Central memory CD4-positive, alpha-beta T cell (primary cell): ENCODE measurements around the gene ATE1.
"Not testable (repeated sequence)": the region's sequence is repeated elsewhere in the genome, so short reads cannot be mapped to it uniquely, and the experiment has no call there.

Source experiments
- DNase-seq: peaks from one replicate; pipeline ENCODE4 v3.0.0; 2022

The ATE1 gene

DNA sequence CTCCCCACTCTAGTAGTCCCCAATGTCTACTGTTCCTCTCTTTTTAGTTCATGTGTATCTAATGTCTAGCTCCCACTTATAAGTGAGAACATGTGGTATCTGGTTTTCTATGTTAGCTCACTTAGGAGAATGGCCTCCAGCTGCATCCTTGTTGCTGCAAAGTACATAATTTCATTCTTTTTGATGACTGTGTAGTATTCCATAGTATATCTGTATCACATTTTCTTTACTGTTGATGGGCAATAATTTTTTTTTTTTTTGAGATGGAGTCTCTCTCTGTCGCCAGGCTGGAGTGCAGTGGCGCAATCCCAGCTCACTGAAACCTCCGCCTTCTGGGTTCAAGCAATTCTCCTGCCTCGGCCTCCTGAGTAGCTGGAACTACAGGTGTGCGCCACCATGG, 101.1 kb downstream of the ATE1 start:
- not testable (repeated sequence) for DNase-seq

DNA sequence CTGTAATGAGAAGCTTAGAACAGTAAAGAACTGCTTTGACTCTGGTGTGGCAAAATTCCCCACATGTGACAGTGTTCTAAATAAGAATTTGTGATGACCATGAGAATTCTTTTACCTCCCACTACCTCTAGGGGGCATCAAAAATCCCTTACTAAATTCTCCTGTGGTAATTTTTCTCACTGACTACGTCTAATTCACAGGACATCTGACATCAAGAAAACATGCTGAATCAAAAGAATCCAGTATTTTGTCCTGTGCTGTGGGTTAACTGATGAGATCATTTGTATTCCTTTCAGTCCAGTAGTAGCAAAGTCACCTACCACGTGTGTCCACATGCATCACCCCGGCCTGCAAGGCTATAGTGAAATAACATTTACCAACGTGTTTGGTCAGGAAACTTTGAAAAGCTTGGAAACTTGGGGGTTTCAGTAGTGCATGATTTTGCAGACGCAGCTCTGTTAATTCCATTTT, 103.8 kb downstream of the ATE1 start:
- peak; percentile 1 for DNase-seq

DNA sequence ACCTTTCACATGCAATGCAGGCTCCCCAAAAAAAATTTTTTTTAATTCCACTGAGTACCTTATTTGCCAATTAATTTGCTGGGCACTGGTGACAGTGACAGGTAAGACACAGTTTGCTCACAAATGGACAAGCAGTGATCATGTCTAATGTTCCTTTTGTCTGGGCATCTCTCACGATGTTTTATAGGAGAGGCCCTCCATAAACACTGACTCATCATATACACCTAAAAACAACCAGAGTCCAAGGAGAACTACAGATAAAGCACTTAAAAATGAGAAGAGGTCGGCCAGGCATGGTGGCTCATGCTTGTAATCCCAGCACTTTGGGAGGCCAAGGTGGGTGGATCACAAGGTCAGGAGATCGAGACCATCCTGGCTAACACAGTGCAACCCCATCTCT, 105.1 kb downstream of the ATE1 start:
- no peak for DNase-seq

DNA sequence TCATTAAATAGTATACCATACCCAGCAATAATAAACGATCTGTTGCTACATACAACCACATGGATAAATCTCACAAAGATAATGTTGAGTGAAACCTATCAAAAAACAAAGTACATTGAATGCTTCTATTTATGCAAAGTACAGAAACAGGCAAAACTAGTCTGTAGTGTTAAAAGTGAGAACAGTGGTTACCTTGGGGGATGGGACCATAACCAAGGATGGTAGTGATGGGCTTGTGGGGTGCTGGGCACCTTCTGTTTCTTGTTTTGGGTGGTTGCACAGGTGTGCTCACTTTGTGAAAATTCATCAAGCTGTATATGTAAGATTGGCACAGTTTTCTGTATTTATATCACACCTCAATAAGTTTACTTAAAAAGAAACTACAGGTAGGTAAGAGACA, 105.7 kb downstream of the ATE1 start:
- DNase-seq: no peak

DNA sequence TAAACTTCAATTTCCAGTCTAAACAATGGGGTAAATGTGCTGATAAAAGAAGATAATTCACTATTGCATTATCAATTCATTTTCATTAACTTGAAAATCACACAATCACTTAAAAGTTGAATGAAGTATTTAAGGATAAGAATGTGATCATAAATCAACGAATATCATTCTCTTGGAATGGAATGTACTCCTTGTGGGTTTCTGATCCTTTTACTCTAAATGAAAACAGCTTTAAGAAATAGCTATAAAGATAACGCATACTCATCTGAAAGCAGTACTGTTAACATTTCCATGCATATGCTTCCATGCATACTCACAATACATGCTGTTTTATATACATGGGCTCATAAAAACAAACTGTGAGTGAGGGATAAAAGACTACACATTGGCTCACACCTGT, 108.8 kb downstream of the ATE1 start:
- DNase-seq: no peak

DNA sequence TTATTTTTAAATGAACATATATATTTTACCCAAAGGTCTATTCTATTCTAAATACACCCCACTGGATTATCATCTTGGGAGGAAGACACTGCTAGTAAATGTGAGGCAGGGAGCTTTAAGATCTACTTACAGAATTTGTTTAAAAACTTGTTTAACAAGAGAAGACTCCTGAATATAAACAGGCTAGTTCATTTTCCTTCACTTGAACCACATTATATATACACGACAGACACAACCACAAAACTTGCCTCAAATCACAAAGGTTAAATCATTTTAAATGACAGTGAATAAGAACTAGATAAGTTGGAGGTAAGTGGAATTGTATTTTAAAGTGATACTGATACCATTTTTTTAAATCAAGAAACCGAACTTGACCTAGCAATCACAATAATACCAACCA, 109.2 kb downstream of the ATE1 start:
- no peak for DNase-seq

DNA sequence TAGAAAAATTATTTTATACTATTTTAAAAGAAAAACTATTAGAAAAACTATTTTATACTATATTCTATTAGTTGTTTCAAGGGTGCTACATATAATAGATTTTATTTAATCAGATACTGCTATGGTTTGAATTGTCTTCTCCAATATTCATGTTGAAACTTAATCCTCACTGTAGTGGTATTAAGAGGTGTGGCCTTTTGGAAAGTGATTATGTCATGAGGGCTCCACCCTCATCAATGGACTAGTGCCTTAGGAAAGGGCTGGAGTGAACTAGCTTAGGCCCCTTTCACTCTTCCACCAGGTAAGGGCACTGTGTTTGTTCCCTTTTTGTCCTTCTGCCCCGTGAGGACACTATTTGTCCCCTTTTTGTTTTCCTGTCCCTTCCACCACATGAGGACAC, 111.6 kb downstream of the ATE1 start:
- no peak for DNase-seq

DNA sequence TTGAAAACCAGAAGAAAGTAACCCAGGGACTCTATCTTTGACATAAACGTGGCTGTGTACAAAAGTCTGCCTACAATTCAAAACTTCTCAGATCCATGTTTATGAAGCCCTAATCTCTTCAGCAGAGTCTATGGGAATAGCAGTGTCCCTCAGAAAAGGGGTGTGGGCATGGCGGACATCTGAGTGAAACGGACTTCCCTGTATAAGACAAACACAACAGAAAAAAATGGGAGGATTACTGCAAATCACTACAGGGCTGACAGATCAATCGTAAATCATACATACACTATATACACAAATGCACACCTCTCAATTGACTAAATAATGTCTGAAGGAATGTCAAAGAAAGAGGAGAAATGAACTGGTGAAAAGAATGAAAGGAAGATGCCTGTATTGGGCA, 114.0 kb downstream of the ATE1 start:
- no peak for DNase-seq

DNA sequence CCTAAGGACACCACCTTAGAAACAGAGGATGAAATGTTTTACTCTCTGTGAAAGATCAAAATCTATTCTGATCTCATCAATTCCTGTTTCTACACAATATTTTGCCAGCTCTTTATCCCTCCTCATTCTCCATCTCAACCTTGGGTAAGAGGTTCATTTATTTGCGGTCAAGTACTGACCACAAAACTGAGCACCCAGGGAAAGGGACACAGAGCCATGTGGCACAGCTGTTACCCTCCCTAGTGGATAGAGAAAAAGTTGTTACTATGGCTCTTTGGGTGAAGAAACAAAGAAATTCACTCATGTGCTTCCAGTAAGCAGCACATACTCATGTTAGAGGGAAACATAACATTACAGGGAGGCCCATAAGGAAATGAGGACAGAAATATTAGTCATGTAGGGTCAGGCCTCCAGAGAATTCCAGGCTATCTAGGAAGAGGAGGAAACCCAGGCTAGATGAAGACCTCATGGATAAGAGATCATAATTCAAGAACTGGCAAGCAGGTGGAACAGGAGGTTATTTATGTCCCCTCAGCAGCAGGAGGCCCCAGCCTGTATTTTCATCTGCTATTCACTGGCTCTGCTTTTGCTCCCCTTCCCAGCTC, 114.5 kb downstream of the ATE1 start:
- DNase-seq: no peak

DNA sequence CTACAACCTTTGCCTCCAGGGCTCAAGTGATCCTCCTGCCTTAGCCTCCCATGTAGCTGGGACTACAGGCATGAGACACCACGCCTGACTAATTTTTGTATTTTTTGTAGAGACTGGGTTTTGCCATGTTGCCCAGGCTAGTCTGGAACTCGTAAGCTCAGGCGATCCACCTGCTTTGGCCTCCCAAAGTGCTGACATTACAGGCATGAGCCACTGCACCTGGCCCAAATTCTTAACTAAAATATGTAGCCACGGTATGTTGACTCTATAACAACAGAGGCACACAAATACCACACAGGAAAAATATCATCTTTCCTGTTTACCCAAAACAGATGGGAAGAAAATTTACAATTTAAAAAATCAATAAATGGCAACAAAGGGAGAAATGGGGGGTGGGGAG, 115.8 kb downstream of the ATE1 start:
- DNase-seq: no peak

DNA sequence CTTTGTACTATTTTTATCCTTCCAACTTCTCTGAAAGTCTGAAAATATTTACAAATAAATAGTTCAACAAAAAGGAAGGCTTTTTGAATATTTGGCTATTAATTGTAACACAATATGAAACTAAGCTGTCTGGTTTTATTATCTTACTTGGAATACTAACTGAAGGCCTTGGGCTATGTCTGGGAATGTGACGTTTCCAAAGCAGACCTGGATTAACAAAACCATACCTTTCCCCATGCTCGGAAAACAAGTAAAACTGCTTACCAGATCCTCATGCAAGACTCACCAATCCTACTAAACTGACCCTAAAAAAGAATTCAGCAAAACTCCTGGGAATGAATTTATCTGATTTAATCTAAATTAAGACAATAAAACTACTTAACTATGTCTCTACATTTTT, 116.4 kb downstream of the ATE1 start:
- no peak for DNase-seq

DNA sequence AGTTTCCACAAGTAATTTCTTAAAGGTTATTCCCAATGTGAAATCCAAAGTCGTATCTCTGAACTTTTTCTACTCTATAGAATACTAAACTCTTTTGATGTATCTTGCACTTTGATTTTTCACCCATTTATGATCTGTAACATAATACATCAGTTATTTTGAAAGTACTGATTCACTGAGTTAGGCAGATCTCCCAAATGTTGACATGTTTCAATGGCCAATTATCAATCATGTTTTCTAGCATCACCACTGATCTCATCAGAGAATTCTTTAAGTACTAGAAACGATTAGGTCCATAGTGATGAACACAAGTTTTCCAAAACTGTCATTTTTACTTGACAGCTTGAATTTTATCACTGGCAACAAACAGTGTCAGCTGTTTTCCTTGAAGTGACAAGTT, 119.0 kb downstream of the ATE1 start:
- DNase-seq: no peak

DNA sequence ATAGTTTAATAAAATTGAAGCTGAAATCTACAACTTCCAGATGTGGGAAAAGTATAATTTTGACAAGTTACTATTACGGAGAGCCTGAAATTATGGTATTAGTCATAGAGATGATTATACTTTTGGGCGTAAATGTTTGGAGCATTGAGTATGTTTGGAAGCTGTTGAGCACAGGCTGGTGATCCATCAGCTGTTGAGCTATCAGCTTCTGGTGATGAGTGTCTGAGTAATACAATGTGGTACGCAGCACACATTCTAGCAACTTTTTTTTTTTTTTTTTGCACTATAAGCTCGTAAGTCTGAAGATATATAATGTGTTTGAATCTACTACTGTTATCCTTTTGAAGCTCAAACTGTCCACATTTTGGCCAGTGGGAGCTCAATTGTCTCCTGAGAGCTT, 123.4 kb downstream of the ATE1 start:
- DNase-seq: no peak

DNA sequence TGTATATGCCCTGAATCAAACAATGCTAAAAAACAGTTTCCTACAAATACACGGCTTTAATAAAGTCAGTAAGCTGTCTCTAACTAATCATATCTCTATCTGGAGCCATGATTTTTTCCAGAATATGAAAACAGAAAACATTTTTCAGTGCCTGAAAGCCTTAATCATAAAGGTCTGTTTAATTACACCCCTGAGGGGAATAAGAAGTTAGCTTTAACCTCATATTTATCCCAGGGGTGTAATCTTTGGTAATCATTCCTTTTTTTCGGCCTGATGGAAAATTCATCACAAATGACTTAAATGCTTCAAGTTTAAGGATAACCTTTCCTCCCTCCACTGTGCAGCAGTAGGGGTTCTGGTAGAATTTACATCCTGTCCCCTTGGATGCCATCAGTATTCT, 124.2 kb downstream of the ATE1 start:
- no peak for DNase-seq

DNA sequence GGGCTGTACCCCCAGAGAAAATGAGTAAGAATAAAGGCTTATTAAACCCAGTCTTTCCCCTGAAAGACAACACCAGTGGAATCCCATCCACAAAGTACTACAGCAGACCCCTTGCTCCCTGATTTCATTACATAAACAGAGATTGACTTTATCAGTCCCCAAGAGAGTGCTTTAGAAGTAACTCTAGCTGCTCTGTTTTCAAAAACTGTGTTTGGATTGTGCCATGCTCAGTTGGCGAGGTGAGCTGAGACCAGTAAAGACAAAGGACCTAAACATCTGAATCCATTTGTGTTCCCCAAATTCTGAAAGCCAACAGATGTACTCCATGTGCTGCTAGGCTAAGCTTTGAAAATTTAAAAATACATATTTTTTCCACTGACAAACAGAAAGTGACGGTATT, 127.0 kb downstream of the ATE1 start:
- DNase-seq: no peak

DNA sequence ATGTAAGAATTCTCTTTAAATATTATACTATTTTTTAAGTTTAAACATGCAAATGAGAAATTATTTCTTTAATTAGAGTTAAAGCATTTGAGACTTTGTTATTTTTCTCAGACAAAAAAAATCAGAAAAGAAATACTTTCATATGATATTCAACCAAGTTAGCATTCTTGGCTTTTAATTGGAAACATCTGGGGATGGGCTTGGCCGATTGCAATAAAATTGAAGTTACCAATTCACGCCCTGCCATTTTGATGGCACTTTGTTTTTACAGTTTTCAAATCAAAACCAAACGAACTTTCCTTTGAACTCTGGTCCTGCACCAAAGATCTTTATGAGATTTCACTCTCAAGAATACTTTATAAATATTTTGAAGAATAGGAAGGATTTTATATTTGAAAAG, 127.7 kb downstream of the ATE1 start:
- no peak for DNase-seq

DNA sequence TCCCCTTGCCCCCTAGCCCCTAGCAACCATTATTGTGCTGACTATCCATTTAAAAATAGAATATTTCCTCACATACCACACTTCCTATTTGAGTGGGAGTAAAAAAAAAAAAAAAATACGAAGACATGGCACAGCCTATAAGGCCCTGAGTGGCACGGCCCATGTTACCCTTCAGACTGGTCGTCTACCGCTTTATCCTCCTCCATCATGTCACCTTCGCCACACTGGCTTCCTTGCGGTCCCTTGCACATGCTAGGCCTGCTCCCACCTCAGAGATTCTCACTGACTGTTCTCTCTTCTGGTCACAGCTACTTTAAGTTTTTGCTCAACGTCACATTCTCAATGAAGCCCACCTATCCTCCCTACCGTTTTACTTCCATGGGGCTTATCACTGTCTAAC, 130.3 kb downstream of the ATE1 start:
- no peak for DNase-seq

DNA sequence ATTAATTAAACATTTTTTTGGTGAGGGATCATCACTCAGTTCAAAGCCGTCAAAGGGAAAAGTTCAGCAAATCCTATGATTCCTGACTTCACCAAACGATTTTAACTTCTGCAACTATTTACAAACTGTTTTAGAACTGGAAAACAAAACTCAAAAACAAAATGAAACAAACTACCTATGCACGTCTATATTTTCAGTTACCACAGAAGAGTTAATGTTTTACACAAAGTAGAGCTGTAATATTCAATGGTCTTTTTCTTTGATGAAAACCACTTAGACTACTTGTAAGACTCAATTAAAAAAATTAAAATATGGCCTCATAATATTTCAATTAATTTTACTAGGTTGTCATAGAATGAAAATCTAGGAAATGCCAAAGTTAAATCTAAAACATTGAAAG, 131.5 kb downstream of the ATE1 start:
- DNase-seq: no peak

DNA sequence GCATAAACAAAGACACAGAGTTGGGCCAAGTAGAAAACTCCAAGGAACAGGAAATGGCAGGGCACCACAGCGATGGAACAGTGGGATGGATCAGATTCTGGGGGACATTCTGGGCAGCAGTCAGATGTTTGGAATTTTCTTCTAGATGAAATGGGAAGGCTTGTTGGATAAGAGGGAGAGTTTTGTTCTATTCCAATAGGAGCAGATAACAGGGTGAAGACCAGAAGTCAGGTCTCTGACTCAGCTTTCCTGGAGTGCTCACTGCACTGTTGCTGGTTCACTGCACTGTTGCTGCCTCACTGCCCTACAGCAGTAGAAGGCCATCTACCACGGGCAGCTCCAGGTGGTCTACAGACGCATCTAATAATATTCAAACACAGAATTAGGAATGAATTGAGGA, 135.6 kb downstream of the ATE1 start:
- DNase-seq: no peak

DNA sequence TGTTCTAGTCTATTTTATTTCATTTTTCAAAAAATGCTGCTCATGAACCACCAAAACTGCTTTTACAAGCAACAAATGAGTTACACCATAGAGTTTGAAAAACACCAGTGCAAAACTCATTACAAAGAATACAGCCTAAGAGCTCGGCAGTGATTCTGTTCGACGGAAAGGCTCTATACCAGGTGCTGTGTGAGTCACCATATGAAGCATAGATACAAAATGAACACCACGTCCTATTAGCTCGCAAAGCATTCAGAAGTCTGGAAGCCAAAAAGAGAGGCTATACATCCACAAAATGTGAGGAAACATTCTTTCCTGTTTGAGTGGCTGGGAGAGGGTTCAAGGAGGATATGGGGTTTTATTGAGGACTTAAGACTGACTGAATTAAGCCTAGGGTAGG, 136.1 kb downstream of the ATE1 start:
- no peak for DNase-seq

DNA sequence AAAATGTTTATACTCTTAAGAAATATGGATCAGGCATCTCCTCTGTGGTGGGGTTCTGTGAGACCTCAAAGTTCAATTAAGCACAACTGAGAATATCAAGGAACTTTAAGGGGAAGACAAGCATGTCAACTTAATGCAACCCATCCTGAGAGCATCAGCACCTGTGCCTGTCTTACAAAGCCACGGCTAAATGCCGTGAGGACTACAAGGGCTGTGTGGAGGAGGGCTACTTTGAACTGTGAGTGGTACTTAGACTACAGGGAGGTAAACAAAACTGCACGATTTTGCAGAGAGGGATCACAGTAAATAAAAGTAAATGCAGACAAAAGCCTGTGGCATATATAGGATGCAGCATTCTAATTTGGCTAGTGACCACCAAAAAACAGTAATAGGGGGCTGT, 139.1 kb downstream of the ATE1 start:
- DNase-seq: no peak

DNA sequence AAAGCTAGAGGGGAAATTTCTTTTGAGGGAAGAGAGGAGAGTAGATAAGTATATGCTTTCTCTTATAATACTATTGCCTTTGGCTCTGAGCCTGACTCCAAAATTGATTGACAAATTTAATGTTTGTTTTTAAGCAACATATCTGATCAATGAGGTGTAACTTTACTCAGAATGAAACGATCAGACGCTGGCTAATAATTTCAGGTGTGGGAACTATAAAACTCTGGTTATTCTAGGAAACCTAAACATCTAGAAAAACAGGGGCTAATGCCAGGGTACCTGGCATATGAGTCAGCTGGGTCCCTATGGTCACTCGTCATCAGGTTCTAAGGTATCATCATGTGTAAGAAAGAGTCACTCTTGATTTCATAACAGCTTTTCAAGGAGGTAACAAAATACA, 139.7 kb downstream of the ATE1 start:
- DNase-seq: no peak

DNA sequence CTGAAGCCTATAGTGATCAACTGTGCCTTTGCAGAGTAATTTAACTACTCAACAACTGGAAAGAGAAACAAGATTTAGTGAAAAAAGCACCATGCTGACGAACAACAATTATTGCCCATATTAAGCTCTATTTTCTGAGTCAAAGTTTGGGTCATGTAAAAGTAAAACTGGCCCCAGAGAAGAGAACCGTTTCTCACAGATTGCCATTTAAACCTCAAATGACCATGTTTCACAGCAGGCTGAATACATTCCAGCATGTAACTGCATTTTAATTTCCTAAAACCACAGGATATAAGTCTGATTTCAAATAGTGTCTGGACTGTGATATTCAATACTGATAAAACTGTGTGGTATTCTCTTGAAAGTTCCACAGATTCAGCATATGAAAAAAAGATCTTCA, 140.7 kb downstream of the ATE1 start:
- no peak for DNase-seq

DNA sequence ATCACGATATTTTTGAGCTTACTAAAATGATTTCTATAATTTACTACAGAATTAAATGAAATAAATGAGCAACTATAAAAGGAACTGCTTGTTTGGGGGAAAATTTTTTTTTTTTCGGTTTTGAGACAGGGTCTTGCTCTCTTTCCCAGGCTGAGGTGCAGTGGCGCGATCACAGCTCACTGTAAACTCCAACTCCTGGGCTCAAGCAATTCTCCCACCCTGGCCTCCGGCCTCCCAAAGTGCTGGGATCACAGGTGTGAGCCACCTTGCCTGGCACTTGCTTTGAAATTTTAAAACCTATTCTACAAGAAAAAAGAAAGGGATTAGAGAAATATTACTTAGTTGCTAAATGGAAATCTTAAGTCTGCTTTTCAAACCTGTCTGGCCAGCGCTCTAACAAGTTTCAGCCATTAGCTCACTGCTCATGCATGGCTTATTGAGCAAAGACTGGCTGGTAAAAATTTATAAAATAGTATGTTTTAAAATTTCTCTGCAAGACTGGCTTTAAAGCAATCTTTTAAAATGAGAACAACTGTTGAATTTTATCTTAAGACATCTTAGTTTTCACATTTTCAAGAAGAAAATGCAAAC, 144.0 kb downstream of the ATE1 start:
- DNase-seq: no peak

DNA sequence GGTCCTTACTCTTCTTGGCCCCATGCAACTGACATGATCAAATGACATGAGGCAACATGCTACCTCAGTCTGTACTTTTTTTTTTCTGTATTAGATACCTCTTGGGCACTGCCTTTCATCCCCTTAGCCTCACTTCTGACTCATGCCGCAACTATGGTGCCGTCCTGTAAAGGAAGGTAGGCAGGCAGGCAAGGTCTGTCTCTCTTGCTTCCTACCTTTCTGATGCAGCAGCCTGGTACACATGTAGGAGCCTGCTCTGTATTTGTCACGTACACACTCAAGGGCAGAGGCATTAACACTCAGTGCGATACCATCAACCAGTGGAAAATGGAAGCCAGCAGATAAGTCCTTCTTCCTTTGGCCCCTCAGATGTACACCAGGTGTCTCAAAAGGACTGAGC, 146.7 kb downstream of the ATE1 start:
- no peak for DNase-seq
